ENCODE results near the gene RPS16. TPM values are rescaled to one million over a fixed set of nuclear protein-coding genes. Genes with fewer than 3 reads are reported as not detected.

Gene RPS16
- total and polyA plus RNA-seq, 5 donors: 1,282 to 1,746 (median 1,502) TPM

DNA sequence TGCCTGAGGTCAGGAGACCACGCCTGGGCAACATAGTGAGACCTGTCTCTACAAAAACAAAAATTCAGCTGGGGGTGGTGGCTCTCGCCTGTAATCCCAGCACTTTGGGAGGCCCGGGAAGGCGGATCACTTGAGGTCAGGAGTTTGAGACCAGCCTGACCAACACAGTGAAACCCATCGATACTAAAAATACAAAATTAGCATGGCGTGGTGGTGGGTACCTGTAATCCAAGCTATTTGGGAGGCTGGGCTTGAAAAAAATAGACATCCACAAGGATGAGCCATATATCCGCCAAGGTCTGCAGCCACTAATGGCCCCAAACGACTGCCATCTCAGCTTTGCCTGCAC lies 3.1 kb downstream of the RPS16 start:
- intact Hi-C loops (cut with DNase I): no loop called here
- WGBS: 97% methylated on average over 8 of the region's 8 CpGs
- no peak overlapping the region for H3K27ac ChIP-seq (ENCODE audit: low read length)

DNA sequence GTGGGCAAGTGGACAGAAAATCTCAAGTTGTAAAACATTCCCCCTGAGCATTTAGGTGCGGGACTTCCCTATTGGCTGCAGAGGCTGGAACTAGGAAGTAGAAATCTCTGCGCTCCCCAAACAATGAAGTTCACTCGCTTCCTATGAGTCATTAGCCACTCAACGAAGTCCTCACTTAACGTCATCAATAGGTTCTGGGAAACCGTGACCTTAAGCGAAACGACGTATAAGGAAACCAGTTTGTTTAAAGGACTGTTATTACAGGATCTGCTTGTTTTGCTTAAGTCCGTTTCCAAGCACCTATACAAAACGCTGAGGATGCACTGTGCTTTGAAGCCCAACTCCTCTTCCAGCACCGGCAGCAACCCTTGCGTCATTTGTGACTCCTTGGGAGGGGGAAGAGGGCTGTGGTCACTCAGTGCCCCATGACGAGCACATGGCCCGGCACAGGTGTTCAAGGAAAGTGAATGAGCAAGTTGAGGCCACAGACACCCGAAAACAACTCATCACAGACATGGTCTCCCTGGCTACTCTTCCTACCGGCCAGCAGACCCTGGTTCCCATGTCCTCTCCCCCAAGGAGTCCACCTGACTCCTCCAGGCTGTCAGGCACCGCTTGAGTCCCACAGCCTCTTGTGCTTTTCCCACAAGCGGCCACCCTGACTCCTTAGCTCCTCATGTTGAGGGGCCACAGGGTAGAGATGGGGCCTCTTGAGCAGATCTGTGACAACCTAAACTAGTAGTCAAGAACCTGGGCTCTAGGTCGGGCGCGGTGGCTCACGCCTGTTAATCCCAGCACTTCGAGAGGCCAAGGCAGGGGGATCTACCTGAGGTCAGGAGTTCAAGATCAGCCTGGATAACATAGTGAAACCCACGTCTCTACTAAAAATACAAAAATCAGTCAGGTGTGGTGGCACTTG lies 4.8 kb downstream of the RPS16 start:
- ATAC-seq: peak in 1 of 2 donors; percentile 52
- peaks cover 7% of the 10 kb centered on the region for H3K4me1 ChIP-seq (ENCODE audit: control insufficient read depth, insufficient read depth, low read length)
- no peak overlapping the region for H3K4me3 ChIP-seq (ENCODE audit: low read length)
- intact Hi-C loops (cut with DNase I): no loop called here
- WGBS: 62% methylated on average over 25 of the region's 25 CpGs
- H3K9me3 ChIP-seq (ENCODE audit: control insufficient read depth, low read length): no peaks in the 10 kb centered on the region
- H3K27me3 ChIP-seq (ENCODE audit: control insufficient read depth, insufficient read depth): no peaks in the 10 kb centered on the region
- DNase-seq: peak in 2 of 3 donors; percentile 53 to 62
- H3K27ac ChIP-seq (ENCODE audit: low read length): peak overlapping the region; percentile 13

More for the DNA sequence above, 3.1 kb downstream of the RPS16 start:
- DNase-seq: peak in 1 of 3 donors; percentile 36
- H3K27me3 ChIP-seq (ENCODE audit: control insufficient read depth, insufficient read depth): no peaks in the 10 kb centered on the region
- H3K4me1 ChIP-seq (ENCODE audit: control insufficient read depth, insufficient read depth, low read length): peaks cover 7% of the 10 kb centered on the region
- no peak overlapping the region for H3K4me3 ChIP-seq (ENCODE audit: low read length)
- no peak for ATAC-seq
- H3K9me3 ChIP-seq (ENCODE audit: control insufficient read depth, low read length): no peaks in the 10 kb centered on the region

DNA sequence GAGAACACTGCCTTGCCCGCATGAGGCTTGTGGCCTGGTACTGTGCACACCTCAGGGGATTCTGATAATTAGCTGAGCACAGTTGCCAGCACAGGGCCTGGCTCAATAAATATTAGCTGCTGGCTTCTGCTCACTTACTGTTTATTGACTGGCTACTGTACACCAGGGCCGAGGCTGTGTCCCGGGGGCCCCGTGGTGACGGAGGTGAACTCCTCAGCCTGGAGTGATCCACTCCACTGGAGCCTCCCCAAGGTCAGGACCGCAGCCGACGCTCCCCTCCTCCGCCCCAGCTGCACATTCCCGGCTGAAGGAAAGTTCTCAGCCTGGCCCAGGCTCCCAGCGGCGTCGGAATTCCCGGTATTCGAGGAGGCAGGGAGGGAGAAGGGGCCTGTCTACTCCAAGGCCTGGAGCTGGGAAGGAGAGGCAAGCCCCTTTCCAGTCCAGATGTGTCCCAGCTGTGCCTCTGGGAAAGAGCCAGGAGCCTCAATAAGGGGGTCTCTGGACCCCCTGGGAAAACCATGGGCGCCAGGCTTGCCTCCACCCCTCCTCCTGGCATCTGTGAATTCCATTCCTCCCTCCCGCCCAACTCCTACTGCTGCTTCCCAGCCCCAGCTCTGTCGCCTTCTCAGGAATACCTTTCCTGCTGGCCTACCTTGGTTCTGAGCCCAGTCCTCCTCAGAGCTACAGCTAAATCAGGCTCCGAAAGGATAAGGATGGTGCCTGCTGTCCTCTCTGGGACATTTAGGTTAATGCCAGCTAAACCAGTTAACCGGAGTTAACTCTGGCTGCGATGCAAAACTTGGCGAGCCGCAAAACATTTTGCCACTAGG lies 7.3 kb downstream of the RPS16 start:
- peak; percentile 73 to 88 for ATAC-seq
- H3K9me3 ChIP-seq (ENCODE audit: control insufficient read depth, low read length): no peaks in the 10 kb centered on the region
- intact Hi-C loops (cut with DNase I): no loop called here
- 17% methylated on average over 23 of the region's 23 CpGs for WGBS
- peak; percentile 83 to 91 (median 91) for DNase-seq
- H3K27me3 ChIP-seq (ENCODE audit: control insufficient read depth, insufficient read depth): no peaks in the 10 kb centered on the region
- H3K4me1 ChIP-seq (ENCODE audit: control insufficient read depth, insufficient read depth, low read length): peaks cover 4% of the 10 kb centered on the region
- peak overlapping the region; percentile 82 for H3K27ac ChIP-seq (ENCODE audit: low read length)
- H3K4me3 ChIP-seq (ENCODE audit: low read length): no peak overlapping the region

DNA sequence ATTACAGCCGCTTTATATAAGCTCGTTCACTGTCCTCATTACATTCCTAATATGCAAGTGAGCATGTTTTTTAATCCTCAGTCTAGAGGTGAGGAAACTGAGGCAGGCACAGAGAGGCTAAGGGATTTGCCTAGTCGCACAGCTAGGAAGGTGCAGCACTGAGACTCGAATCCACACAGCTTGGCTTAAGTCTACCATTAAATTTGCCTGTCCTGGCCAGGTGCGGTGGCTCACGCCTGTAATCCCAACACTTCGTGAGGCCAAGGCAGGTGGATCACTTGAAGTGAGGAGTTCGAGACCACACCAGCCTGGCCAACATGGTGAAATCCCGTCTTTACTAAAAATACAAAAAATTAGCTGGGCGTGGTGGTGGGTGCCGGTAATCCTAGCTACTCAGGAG lies 8.0 kb downstream of the RPS16 start:
- ATAC-seq: no peak
- no peak overlapping the region for H3K4me3 ChIP-seq (ENCODE audit: low read length)
- no peak overlapping the region for H3K27ac ChIP-seq (ENCODE audit: low read length)
- H3K9me3 ChIP-seq (ENCODE audit: control insufficient read depth, low read length): no peaks in the 10 kb centered on the region
- intact Hi-C loops (cut with DNase I): no loop called here
- H3K4me1 ChIP-seq (ENCODE audit: control insufficient read depth, insufficient read depth, low read length): peaks cover 4% of the 10 kb centered on the region
- peak in 1 of 3 donors; percentile 21 for DNase-seq
- WGBS: 89% methylated on average over 11 of the region's 11 CpGs
- no peaks in the 10 kb centered on the region for H3K27me3 ChIP-seq (ENCODE audit: control insufficient read depth, insufficient read depth)

DNA sequence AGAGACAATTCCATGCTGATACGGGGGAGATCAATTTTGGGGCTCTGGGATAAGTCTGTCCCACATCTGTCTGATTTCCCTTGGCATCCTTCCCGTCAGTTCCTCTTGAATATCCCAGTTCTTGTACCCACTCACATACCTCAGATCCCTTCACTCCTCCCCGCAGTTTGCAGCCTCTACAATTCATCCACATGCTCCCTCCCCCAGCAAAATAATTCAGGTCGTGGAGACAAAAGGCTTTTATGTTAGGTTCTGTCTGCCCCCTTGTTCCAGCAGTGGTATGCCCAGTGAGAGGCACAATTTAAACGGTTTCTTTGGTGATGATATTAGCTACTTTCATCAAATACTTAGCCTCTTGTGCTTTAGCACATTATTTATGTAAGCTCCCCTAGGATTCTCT lies 9.6 kb downstream of the RPS16 start:
- intact Hi-C loops (cut with DNase I): no loop called here
- 53% methylated on average over 5 of the region's 5 CpGs for WGBS
- Histone ChIP-seq H3K9me3 (ENCODE audit: control insufficient read depth, low read length) (no peaks in the 10 kb centered on the region), H3K27ac (ENCODE audit: low read length) (no peak overlapping the region), H3K4me1 (ENCODE audit: control insufficient read depth, insufficient read depth, low read length) (peaks cover 4% of the 10 kb centered on the region), H3K4me3 (ENCODE audit: low read length) (no peak overlapping the region), H3K27me3 (ENCODE audit: control insufficient read depth, insufficient read depth) (no peaks in the 10 kb centered on the region)
- no peak for DNase-seq
- ATAC-seq: no peak

DNA sequence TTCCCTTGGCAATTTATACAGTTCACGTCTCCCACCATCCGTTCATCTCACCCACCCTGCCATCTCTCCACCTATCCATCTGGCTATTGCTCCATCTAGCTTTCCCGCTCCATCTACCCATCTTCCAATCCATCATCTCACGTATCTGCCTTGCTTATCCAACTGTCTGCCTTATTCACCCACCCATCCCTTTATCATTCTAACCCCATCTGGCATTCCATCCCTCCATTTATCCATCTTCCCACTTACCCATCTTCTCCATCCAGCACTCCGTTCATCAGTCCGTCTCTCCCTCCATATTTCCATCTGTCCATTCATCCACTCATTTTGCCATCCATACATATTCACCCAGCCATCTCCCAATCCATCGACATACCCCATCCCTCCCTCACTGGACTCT lies 10.0 kb downstream of the RPS16 start:
- 88% methylated on average over 7 of the region's 7 CpGs for WGBS
- Histone ChIP-seq H3K4me1 (ENCODE audit: control insufficient read depth, insufficient read depth, low read length) (peaks cover 4% of the 10 kb centered on the region), H3K27ac (ENCODE audit: low read length) (no peak overlapping the region), H3K4me3 (ENCODE audit: low read length) (no peak overlapping the region), H3K9me3 (ENCODE audit: control insufficient read depth, low read length) (no peaks in the 10 kb centered on the region), H3K27me3 (ENCODE audit: control insufficient read depth, insufficient read depth) (no peaks in the 10 kb centered on the region)
- no peak for ATAC-seq
- DNase-seq: peak in 1 of 3 donors; percentile 6
- intact Hi-C loops (cut with DNase I): no loop called here

DNA sequence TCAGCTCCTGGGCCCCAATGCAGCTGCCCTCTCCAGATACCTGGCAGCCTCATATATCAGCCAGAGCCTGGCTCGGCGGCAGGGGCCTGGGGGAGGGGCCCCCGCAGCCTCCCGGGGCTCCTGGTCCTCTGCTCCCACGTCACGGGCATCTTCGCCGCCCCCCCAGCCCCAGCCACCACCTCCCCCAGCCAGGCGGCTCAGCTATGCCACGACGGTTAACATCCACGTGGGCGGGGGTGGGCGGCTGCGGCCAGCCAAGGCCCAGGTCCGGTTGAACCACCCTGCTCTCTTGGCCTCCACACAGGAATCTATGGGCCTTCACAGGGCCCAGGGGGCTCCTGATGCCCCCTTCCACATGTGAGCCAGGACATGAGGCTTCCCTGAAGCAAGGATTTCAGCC lies 10.8 kb downstream of the RPS16 start:
- H3K4me1 ChIP-seq (ENCODE audit: control insufficient read depth, insufficient read depth, low read length): peaks cover 4% of the 10 kb centered on the region
- intact Hi-C loops (cut with DNase I): no loop called here
- H3K27me3 ChIP-seq (ENCODE audit: control insufficient read depth, insufficient read depth): no peaks in the 10 kb centered on the region
- WGBS: 77% methylated on average over 16 of the region's 16 CpGs
- H3K9me3 ChIP-seq (ENCODE audit: control insufficient read depth, low read length): no peaks in the 10 kb centered on the region
- DNase-seq (peak in 2 of 3 donors; percentile 42 to 60), ATAC-seq (no peak)
- H3K4me3 ChIP-seq (ENCODE audit: low read length): no peak overlapping the region
- H3K27ac ChIP-seq (ENCODE audit: low read length): no peak overlapping the region

DNA sequence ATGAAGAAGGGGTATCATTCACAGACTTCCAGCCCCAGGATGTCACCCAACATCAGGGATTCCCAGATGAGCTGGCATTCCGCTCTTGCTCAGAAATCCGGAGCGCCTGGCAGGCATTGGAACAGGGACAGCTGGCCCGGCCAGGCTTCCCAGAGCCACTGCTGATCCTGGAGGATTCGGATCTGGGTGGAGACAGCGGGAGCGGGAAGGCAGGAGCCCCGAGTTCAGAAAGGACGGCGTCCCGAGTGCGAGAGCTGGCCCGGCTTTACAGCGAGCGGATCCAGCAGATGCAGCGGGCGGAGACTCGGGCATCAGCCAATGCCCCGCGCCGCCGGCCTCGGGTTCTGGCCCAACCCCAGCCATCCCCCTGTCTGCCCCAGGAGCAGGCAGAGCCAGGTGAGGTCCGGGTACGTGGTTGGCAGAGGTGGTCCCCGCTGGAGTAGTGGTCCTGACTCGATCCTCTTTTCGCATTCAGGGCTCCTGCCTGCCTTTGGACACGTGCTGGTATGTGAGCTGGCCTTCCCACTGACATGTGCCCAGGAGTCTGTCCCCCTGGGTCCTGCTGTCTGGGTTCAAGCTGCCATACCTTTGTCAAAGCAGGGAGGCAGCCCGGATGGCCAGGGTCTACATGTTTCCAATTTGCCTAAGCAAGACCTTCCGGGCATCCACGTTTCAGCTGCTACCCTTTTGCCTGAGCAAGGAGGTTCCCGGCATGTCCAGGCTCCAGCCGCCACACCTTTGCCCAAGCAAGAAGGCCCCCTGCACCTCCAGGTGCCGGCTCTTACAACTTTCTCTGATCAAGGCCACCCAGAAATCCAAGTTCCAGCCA lies 12.3 kb downstream of the RPS16 start:
- no peak overlapping the region for H3K4me3 ChIP-seq (ENCODE audit: low read length)
- no peak for ATAC-seq
- 90% methylated on average over 35 of the region's 35 CpGs for WGBS
- intact Hi-C loops (cut with DNase I): no loop called here
- peak in 2 of 3 donors; percentile 58 to 69 for DNase-seq
- H3K9me3 ChIP-seq (ENCODE audit: control insufficient read depth, low read length): no peaks in the 10 kb centered on the region
- no peak overlapping the region for H3K27ac ChIP-seq (ENCODE audit: low read length)
- no peaks in the 10 kb centered on the region for H3K27me3 ChIP-seq (ENCODE audit: control insufficient read depth, insufficient read depth)
- peaks cover under 1% of the 10 kb centered on the region for H3K4me1 ChIP-seq (ENCODE audit: control insufficient read depth, insufficient read depth, low read length)

DNA sequence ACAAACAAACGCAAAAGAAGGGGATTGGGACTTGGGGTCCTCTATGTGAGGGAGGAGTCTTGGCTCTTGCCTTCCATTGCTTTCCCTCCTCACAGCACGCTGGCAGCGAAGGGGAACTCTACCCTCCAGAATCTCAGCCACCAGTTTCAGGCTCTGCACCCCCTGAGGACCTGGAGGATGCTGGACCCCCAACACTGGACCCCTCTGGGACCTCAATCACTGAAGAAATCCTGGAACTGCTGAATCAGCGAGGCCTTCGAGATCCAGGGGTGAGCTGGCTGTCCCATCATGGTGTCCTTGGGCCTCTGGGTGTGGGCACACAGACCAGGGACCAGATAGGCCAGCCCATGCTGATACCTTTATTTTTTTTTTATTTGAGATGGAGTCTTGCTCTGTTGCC lies 13.7 kb downstream of the RPS16 start:
- intact Hi-C loops (cut with DNase I): no loop called here

DNA sequence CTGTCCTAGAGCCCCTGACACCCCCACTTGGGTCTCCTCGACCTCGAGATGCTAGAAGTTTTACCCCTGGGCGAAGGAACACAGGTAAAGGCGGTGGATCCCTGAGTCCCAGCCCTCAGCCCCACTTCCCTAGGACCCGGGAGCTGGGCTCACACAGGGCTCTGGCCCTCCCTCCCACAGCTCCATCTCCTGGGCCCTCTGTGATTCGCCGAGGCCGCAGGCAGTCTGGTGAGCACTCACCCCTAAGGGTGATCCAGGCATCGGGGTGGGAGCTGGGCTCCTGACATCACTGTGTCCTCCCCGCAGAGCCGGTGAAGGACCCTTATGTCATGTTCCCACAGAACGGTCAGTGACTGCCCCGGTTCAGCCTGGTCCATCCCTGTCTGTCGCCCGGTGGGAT lies 15.0 kb downstream of the RPS16 start:
- Histone ChIP-seq H3K27me3 (ENCODE audit: control insufficient read depth, insufficient read depth) (no peaks in the 10 kb centered on the region), H3K9me3 (ENCODE audit: control insufficient read depth, low read length) (no peaks in the 10 kb centered on the region), H3K4me3 (ENCODE audit: low read length) (no peak overlapping the region), H3K4me1 (ENCODE audit: control insufficient read depth, insufficient read depth, low read length) (no peaks in the 10 kb centered on the region), H3K27ac (ENCODE audit: low read length) (no peak overlapping the region)
- WGBS: 91% methylated on average over 15 of the region's 15 CpGs
- intact Hi-C loops (cut with DNase I): no loop called here
- peak in 1 of 3 donors; percentile 28 for DNase-seq
- ATAC-seq: no peak

More for the DNA sequence above, 13.7 kb downstream of the RPS16 start:
- 91% methylated on average over 5 of the region's 5 CpGs for WGBS
- Histone ChIP-seq H3K4me1 (ENCODE audit: control insufficient read depth, insufficient read depth, low read length) (no peaks in the 10 kb centered on the region), H3K4me3 (ENCODE audit: low read length) (no peak overlapping the region), H3K27me3 (ENCODE audit: control insufficient read depth, insufficient read depth) (no peaks in the 10 kb centered on the region), H3K27ac (ENCODE audit: low read length) (no peak overlapping the region), H3K9me3 (ENCODE audit: control insufficient read depth, low read length) (no peaks in the 10 kb centered on the region)
- no peak for ATAC-seq
- peak in 1 of 3 donors; percentile 21 for DNase-seq
